Activated CD4-positive, alpha-beta T cell treated with anti-CD3 and anti-CD28 coated beads, Interleukin-2, amount 50 U/mL, for 48 hours (primary cell): ENCODE results near the gene TMEM273.

ENCODE experiments used
- DNase-seq, 2 experiments: peaks; one replicate each; pipeline ENCODE4 v3.0.0-alpha.2; 2020

TMEM273 gene

DNA sequence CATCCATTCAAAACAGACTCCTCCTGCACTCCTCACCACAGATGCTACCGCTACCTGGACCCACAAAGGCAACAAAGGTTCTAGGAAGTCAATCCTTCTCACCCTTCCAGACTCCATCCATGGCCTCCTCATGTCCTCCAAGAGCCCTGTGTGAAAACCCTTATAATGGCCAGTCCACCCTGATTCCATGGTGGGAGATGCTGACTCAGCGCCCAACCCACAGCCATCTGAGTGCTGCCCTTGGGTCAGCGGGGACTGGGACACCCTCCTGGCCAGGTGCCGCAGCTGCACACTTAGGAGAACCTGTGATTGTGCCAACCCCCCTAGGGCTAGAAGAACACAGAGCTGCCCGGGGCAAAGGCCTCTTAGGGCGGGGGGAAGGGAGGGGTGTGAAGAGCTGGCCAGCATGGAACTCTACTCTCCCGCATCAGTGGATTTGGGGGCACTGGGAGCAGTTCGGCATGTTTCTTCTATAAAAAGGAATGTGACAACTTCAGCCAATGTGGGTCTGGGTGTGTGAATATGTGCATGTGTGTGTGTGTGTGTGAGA lies 25.4 kb downstream of the TMEM273 start:
- DNase-seq = no peak

DNA sequence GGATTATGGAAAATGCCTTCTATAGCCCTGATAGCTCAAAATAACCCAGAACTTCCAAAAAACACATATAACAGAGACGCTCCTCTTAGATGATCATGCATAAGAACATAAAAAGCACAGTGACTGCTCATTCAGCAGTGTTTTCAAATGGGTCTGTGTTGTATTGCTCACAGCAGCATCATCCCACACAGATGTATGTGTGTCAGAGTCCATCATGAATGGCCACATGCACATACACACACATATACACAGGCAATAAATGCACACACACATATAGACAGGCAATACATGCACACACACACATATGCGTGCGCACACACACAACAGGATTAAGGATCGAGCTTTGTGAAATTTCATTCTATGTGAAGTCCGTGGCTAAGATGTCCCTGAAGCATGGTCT lies 26.1 kb downstream of the TMEM273 start:
- DNase-seq = no peak

DNA sequence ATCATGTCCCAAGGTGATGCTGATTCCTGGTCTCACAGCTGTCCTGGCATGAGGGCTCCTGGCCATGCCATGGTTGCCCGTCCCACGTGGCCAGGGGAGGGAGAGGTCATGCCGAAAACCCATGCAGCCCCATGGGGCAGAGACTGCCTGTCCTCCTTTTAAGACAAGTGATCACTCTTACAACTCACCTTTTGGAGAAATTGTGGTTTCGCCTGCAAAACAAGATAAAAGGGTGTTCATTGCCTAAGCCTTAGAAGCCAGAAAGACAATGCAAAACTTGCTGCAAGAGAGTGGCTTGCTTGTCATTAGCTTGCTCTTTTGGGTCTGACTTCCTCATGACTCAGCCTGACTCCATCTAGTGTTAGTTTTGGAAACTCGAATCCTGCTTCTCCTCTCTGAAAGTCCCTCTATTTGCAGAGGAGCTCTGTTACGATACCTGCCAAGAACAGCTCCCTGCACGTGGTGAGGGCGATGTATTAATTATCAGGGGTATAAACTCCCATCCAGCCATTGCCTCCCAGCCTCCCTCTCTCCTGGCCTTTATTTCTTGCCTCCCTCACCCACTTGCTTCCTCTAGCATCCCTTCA lies 26.7 kb downstream of the TMEM273 start:
- DNase-seq = no peak

DNA sequence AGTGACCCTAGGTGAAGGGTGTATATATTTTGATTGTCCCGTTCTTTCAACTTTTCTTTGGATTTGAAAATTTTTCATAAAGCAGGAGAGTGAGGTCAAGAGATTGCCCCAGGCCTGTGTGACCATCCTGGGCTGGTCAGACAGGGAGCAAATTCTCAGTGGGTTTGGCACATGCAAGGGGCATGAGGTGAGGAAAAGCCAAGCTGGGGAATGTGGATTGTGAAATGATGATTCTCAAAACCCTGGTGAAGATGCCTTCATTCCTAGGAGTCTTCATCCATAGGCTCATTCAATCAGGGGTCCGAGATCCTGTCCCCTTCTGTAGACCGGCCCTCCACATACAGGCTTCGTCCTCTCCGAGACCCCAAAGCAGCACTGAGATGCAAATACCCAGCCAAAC lies 27.4 kb downstream of the TMEM273 start:
- DNase-seq = no peak

DNA sequence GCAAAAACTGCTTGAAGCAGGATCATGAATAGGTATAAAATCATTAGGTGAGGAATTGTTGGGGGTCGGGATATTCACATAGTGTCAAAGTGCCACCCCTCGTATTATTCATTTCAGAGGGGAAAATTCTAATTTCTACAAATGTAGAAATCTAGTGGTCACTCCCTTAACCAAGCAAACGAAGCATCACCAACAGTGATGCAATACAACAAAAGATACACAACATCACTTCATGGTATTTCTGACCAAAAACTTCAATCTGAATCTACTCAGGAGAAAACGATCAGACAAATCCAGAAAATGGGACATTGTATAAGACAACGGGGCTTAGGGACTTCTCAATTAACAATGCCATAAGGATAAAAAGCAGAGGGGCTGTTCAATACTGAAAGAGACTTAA lies 28.1 kb downstream of the TMEM273 start:
- no peak for DNase-seq

DNA sequence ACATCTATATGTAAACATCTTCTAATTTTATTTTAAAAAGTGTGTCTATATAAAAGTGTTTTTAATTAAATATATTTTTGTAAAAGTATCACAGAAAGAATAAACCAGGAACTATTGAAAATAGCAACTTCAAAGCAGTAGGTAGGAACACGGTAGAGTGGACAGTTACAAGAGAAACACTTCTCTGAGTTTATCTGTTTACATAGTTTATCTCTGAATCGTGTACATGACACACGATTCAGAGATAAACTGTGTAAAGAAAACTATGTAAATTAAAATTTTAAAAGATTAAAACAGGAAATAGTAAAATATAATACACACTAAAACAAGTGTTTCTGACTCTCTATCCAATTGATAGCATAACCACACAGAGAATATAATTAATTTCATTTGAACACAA lies 29.3 kb downstream of the TMEM273 start:
- DNase-seq = no peak

DNA sequence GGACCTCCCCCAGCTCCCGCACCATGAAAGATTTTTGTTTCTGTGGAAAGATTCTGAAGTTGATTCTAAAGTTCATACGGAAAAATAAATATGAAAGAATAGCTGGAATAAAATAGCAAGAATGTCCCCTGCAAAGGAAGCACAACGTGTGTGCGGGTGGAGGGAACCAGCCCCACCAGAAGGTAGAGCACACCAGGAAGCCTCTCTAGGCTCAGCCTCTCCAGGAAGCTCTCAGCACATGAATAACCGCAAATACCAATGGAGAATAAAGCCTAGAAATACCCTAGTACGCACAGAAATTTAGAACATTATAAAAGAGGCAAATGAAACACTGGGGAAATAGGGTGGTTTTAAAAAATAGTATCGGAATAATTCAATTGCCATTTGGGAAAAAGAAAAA lies 29.8 kb downstream of the TMEM273 start:
- no peak for DNase-seq

DNA sequence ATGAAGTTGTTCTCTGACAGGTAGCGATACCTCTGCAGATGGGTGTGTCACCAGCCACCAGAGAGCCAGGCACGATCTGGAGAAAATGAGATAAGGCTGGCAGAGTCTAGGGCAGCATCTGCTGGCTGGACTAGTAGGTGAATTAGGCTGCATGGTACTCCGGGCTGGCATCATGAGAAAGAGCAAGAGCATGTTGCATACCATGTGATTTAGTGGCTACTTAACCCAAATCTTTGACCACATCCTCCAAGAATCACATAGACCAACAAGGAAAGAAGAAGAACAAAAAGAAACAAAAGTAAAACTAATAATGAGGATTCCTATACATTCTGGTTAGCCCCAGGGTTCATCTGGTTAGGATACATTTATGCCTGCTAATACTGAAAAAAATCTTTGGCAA lies 31.0 kb downstream of the TMEM273 start:
- no peak for DNase-seq

DNA sequence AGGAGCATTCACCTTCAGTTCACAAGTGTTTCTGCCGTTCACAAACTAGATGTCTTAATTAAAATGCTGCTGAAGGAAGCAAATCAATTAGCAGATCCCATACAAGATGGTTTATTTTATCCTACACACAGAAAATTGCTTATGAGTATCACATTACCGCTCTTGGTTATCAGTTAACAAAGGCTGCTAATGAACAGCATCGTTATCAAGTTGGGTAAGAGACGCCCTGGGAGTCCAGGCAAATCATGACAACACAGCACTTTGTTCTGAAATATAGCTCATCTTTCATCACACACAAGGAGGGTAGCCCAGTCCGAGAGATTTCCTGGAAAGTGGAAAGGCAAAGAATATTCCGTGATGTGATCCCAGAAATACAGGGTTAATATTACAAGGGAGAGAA lies 33.5 kb downstream of the TMEM273 start:
- DNase-seq = no peak

DNA sequence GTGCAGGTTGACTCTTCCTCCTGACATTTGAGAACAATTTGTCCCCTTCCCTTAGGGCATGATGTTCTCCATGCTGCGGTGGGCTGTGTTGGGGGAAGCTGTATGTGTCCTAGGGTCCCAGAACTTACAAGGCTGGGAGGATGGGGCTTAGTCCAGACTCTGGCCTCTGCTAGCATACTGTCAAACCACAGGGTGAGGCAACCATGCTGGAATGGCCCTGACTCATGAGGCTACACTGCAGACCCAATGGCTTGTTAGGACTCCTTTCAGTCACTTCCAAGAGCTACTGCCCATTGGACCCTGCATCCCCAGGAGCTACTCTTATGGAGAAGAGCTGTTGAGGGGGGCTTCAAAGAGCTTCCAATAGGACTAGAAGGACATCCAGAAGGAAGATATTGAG lies 34.2 kb downstream of the TMEM273 start:
- DNase-seq = no peak

DNA sequence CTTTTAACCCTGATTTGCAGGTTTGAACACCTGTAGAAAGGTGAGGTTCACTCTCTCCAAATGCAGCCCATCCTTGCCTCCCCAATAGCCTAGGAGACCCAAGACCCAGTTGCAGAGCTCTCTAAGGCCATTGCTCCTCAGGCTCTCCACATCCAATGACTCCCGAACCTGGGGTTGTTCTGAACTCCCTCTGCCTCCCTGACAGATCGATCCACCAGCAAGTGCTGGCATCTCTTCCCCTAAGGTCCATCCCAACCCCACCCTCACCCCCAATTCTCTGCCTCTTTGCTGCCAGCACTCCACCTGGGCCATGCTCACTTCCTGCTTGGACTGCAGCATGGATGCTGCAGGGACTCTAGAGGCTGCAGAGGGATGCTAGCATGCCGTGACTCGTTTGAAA lies 35.1 kb downstream of the TMEM273 start:
- DNase-seq = no peak

DNA sequence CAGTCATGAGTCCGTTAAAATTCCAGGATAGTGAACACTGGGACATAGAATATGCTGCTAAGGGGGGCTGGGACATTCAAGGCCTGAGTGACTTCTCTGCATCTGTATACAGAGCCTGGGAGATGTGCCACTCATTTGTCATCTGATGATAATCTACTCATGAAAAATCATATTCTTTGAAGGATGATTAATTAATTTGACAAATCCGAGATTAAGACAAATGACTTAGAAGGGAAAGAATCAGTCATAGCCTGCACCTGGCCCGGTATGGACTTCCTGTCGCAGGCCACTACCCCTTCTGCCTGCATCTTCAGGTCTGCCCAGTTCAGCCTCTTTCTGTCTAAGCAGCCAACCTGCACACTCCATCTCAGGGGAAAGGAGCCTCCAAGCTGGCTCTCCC lies 35.5 kb downstream of the TMEM273 start:
- no peak for DNase-seq

DNA sequence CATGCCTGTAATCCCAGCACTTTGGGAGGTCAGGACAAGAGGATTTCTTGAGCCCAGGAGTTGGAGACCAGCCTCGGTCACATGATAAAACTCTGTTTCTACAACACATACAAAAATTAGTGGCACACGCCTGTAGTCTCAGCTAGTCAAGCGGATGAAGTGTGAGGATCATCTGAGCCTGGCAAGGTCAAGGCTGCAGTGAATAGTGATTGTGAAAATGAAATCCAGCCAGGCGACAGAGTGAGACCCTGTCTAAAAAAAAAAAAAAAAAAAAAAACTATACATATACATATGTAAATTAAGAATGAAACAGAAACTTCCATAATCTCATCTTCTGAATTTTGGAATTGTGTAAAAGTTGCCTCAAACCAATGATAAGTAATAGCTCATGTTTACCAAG lies 36.2 kb downstream of the TMEM273 start:
- no peak for DNase-seq

DNA sequence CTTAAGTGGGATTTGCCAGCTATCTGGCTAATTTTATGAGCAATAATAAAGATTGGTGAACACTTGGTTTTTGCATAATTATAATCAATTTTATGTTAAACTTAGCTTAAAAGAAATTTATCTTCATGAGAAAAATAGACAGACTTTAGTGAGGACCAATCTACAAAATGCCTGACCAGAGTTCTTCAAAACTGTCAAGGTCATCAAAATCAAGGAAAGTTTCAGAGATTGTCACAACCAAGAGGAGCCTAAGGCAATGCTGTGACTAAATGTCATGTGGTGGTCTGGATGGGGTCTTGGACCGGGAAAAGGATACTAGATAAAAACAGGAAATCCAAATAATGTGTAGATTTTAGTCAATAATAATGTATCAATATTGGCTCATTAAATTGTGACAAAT lies 36.7 kb downstream of the TMEM273 start:
- DNase-seq = no peak

DNA sequence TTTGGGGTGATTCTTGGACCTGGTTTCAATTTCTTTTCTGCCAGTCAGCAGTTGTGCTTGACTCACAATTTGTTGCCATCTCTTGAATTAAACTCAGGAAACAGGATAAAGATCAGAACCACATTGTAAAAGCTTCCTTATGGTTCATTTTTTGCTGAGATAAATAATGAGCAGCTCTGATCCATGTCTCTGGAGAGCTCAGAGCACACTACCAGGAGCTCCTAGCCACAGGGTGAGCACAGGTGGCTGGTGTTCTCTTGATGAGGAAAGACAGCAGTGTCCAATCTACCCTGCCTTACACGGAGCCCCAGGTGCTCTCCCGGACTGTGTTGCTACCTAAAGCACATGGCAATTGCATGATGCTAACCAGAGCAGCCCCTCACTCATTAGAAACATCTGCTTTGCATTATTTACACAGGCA lies 37.2 kb downstream of the TMEM273 start:
- DNase-seq = no peak

DNA sequence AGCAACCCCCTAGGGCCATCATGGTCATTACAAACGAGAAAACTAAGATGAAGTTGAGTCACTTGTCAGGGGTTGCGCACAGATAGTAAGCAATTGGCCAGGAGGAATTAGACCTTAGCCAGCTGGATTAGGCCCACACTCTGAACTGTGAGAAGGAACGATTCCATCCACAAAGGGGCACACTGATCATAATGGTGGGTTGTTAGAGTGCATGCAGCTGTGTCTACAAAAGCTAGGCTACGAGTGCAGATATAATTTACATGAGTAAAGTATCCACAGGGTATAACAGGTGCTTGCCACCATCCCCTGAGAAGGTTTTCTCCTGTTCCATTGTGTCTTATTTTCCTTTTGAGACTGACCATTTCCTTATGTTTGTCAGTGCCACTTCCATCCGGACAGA lies 37.8 kb downstream of the TMEM273 start:
- no peak for DNase-seq

DNA sequence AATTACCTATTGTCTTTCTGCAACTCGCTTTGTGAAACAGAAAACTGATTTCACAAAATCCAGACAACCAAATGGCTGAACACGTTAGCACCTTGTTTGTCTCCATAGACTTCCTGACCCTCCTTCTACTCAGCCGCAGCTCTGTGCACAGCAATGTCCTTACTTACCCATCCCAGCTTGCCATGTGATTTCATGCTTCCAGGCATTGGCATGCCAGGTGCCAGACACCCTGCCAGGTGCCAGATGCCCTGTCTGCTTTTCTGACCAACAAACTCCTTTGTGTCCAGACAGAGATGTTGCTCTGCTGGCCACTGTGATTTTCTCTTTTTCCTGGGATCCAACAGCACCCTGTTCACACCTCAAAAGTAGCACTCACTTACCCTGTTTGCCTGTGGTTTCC lies 38.3 kb downstream of the TMEM273 start:
- DNase-seq = no peak

DNA sequence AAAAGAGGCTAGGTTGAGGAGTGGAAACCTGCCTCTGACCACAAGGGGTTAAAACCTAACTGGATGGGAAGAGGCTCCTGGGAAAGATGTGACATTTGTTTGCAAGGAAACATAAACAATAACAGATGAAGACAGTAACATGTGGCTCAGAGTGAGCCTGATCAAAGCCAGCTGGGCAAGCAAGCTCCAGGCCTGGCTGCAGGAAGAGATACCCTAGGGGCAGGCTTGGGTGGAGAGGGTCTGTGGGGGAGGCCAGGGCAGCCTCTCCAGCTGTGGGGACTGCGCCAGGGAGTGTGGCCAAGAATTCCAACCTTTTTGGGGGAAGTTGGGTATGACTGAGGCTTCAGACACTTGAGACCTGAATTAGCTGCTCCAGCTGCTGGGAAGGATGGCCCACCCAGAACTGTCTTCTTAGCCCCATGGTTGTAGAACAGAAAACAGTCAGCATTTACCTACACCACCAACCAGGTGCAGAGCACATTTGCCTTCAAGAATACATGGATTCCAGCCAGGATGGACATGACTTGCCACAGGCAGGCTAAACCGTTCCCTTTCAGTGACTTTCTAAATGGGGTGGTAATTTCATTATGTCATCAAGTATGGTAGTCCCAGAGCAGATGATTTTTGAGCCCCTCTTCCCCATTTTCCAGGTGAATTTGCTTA lies 44.0 kb downstream of the TMEM273 start:
- DNase-seq = no peak

DNA sequence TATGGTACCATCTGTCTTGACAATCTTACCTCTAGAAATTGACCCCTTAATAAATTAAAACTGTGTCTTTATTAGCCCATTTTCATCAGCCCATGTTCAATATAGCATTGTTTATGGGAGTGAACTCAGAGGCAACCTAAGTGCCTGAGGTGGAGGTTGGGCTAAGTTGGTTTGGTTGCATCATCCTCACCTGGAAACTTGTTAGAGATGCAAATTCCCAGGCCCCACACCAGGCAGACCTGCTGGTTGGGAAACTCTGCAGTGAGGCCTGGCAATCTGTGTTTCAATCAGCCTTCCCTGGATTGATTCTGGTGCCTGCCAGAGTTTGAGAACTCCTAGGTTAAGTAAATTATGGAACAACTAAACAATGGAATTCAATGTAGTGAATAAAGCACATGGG lies 44.9 kb downstream of the TMEM273 start:
- no peak for DNase-seq

DNA sequence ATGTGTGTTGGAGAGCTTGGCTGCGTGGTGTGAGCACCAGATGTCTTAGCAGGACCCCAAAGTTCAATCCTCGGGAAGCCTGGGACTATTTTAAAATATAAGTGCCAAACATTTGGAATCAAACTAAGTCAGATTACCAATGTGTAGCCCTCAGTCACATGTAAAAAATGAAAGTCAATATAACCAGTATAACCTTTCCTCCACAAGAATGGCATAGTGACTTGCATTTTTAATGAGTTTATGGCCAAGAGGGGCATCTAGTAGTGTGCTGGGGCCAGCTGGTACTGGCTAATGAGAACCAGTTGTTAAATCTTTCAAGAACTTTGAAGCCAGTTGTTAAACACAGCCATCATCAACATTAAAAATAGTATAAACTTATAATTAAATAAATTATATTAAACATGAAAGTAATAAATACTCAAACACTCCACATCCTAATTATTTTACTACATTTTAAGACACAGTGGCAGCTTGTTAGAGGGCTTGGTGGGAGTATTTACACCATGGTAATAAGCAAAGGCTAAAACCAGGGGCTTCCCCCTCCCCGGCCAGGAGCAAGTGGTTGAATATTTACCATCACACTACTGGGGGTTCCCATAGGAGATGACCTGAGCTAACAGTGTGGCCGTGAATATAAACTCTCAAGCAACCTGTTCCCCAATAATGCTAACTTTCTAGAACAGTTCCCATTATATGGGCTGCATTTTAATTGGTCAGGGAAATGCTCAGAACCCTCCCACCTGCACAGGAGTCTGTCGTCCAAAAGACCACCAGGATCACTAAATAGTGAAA lies 46.5 kb downstream of the TMEM273 start:
- DNase-seq = no peak

DNA sequence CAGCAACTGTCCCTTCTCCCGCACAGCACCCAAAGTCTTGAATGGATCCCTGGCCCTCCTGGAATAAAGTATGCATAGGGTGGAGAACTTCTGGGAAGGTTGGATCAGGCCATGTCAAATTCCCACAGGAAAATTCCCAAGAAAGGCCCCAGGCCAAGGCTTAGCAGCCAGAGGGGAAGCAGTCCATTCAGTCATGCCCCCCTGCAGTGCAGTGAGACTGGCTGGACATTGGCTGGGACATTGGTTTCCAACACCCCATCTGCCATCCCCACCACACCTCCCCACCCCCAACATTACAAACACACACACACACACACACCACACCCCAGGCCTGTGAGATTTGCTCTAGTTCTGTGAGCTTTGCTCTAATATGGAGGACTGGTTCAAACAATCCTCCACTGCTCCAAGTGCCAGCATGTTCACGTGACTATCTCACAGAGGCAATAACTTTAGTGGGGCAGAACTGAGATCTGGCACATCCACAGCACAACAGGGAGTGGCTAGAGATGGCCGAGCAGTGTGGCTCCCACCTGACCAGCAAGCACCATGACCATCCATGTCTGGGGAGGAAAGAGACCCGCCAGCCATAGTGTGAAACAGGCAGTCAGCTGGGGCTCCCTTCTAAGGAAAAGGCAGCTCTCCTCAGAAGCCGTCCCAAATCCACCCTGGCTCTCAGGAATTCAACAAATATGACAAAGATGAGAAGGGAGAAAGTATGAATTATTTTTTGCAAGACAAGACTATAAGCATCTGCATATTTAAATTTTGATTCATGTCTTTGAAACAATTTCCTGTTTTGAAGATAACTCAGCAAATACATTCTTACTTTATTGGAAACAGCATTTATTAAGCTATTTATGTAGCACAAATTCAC lies 47.6 kb downstream of the TMEM273 start:
- DNase-seq = no peak

DNA sequence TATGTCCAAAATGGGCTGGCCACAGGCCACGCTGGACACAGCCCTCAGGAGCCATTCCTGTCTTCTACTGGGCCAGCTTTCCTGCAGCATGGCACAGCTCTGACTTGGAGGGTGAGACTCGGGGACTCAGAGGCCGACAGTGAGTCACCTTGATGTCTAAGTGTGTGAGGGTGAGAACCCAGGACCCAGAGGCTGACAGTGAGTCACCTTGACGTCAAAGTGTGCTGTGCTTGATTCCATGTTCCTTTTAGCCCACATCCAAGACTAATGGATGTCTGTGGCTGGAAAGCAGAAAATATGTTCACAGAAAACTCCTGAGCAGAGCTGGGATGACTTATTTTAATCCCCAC lies 48.4 kb downstream of the TMEM273 start:
- no peak for DNase-seq
